ENCODE results near the gene KCND3. TPM values are rescaled to one million over a fixed set of nuclear protein-coding genes. Genes with fewer than 3 reads are reported as not detected.

KCND3 gene
- total RNA-seq, 1 donor: 0.09 TPM

DNA sequence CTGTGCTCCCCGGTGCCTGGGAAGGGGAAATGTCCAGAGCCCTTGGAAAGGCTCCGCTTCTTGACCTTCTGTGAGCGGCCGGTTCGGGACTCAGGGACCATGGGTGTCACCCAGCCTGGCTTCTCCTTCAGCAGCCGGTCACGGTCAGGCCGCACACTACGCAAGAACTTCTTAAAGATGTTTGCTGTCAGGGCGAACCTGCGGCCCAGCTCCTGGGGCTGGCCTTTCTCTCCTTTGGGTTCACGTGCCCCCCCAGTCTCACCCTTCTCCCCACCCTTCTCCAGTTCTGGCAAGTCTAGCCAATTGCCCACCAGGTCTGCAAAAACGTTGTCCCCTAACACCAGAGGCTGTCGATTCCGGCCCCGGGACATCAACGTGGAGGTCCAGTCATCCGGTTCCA lies 262.4 kb downstream of the KCND3 start:
- no peak for DNase-seq (ENCODE audit: low read depth)
- no peak overlapping the region for H3K4me3 ChIP-seq (ENCODE audit: low read depth, low read length)
- TF ChIP-seq, protein P1, sequence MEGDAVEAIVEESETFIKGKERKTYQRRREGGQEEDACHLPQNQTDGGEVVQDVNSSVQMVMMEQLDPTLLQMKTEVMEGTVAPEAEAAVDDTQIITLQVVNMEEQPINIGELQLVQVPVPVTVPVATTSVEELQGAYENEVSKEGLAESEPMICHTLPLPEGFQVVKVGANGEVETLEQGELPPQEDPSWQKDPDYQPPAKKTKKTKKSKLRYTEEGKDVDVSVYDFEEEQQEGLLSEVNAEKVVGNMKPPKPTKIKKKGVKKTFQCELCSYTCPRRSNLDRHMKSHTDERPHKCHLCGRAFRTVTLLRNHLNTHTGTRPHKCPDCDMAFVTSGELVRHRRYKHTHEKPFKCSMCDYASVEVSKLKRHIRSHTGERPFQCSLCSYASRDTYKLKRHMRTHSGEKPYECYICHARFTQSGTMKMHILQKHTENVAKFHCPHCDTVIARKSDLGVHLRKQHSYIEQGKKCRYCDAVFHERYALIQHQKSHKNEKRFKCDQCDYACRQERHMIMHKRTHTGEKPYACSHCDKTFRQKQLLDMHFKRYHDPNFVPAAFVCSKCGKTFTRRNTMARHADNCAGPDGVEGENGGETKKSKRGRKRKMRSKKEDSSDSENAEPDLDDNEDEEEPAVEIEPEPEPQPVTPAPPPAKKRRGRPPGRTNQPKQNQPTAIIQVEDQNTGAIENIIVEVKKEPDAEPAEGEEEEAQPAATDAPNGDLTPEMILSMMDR (IDR thresholded peaks at IDR 0.05; ENCODE audit: insufficient read depth, low read length): no peak

DNA sequence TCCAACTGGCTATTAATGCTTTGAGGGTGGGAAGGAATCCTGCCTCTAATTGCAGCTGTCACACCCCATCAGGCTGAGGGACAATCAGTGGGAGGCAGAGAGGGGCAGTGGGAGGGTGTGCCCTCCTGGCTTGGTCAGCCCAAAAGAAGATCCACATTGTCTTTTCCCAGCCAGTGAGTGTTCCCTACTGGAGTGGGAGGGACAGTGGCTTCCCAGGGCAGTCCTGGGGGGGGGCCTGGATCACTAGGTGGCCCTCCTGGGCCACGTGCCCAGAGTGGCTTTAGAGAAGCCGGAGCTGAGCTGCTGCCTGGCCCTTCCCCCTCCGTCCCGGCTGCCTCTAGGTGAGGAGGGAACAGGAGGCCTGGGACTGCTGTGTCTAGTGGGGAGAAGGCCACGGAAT lies 264.3 kb downstream of the KCND3 start:
- TF ChIP-seq, protein P1 (IDR thresholded peaks at IDR 0.05; ENCODE audit: insufficient read depth, low read length): no peak
- no peak for DNase-seq (ENCODE audit: low read depth)
- H3K4me3 ChIP-seq (ENCODE audit: low read depth, low read length): no peak overlapping the region

DNA sequence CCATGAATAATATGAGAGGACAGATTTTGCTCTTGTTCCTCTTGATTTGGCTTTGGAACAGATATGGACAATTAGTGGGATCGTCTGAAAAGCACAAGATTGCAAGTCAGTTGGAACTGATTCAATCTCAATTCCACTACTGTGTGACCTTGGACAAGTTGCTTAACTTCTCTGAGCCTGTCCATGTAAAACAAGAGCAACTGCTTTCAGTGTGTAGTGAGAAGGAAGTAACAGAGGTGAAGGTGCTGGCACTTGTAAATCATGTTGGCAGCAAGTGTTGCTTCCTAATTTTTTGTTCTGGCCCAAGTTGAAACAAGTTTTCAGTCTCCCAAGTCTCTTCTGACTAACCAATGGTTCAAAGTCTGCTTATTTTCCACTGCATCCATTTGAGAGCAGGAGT lies 265.6 kb downstream of the KCND3 start:
- no peak overlapping the region for H3K4me3 ChIP-seq (ENCODE audit: low read depth, low read length)
- DNase-seq (ENCODE audit: low read depth): no peak
- TF ChIP-seq, protein P1 (IDR thresholded peaks at IDR 0.05; ENCODE audit: insufficient read depth, low read length): no peak

DNA sequence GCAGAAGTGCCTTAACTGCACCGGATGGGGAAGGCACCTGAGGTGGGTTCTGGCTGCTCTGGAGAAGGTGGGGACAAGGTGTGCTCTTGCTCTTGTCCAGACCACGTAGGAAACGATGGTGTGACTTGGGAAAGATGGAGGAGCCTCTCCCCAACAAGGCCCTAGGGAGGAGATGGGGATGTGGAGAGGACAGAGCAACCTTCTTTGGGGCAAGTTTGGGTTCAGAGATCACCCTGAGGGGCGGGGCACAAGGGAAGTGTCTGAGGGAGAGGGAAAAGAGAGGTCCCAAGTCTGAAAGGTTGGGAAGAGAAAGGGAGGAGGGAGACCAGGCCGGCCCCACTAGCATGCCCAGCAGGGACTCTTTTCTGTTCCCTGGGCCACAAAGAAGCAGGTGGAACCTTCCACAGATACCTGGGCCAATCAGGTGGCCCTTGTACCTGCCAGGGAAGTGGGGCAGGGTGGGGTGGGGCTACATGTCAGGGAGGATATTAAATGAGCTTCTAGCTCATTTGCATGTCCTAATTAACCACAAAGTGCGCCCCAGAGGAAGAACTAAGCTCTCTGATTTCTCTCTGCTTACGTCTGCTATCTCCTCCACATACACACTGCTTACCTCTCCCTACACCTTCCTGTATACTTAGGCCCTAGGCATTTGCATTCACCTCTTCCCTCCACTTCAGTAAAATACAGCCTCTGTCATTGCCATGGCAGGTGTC lies 266.2 kb downstream of the KCND3 start:
- no peak for DNase-seq (ENCODE audit: low read depth)
- H3K4me3 ChIP-seq (ENCODE audit: low read depth, low read length): no peak overlapping the region
- TF ChIP-seq, protein P1 (IDR thresholded peaks at IDR 0.05; ENCODE audit: insufficient read depth, low read length): no peak

DNA sequence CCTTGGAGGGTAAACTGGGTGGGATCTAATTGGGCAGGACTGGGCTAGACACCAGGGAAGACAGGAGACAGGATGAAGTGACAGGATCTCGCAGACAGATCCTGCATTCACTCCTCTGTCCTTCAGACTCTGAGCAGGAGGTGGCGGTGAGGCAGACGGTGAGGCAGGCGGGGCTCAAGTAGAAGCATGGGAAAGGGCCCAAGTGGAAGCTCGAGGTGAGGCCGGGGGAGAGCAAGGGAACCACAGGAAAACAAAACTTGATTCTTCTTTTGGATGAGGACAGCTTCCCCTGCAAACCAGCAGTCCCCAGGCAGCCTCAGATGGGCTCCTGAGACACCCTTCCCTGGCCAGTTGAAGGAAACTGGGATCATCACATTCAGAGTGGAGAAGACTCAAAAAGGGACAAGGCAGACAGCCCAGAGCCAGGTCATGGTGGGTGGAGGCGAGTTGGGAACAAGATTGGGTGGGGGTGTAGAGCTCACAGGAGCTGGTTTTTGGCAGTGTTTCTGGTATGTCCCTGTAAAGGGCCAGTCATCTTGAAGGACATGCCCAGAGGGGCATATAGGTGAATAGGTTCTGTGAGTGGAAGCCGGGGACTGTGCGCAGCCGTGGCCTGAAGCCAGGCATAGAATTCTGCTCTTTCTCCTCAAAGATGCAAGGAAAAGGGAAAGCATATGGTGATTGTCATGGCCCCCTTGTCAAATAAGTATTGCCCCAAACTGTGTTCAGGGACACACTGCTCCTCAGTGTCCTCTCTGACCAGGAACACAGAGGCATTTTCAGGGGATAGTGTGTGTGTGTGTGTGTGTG lies 268.3 kb downstream of the KCND3 start:
- TF ChIP-seq, protein P1 (IDR thresholded peaks at IDR 0.05; ENCODE audit: insufficient read depth, low read length): no peak
- H3K4me3 ChIP-seq (ENCODE audit: low read depth, low read length): no peak overlapping the region
- no peak for DNase-seq (ENCODE audit: low read depth)

Small RNA genes lying within 50 kb of the gene (small RNA-seq; reads per million reads assigned to genes)
- 0.25 reads per million for gene INKA2

Other genes starting within 250 kb of the KCND3 start
- gene DDX20, start 233.8 kb downstream of the KCND3 start, total RNA-seq (ENCODE audit: low replicate concordance): 16.7 and 17.1 TPM in 2 replicates